ENCODE measurements around the gene CDK5RAP2. TPM values are rescaled to one million over a fixed set of nuclear protein-coding genes. Genes with fewer than 3 reads are reported as not detected.
"Not testable (repeated sequence)": the region's sequence is repeated elsewhere in the genome, so short reads cannot be mapped to it uniquely, and the experiment has no call there.

CDK5RAP2 gene
- total RNA-seq, 1 experiment from 2014 or later, result 50.0 TPM

GRCh38 chr9:120531683-120532300 lies 48.2 kb downstream of the CDK5RAP2 start:
- intact Hi-C loops (cut with micrococcal nuclease), result loop anchor here (1.0 to 10.0 kb wide), 5 partner anchors 55 to 1154 kb away; no protein-coding TSS in a partner anchor
- peaks cover 28% of the 10 kb centered on the region for H3K4me1 Mint-ChIP-seq (ENCODE audit: insufficient read depth, unreplicated experiment)
- ChIA-PET POLR2A (interaction anchor here (0.6 to 4.2 kb wide), 20 partner anchors 11 to 755 kb away, joined by 3 to 65 read pairs (median 4); partner anchors contain the start of gene FBXW2), CTCF (interaction anchor here (0.6 to 7.1 kb wide), 52 partner anchors 8 to 1162 kb away, joined by 3 to 38 read pairs (median 4); no protein-coding TSS in a partner anchor)
- no peaks in the 10 kb centered on the region for H3K9me3 Mint-ChIP-seq (ENCODE audit: unreplicated experiment)
- no peaks in the 10 kb centered on the region for H3K27me3 Mint-ChIP-seq (ENCODE audit: insufficient read depth, unreplicated experiment)
- DNase-seq (ENCODE audit: unreplicated experiment), result peak; percentile 81
- peak; percentile 65 for TF ChIP-seq CTCF (IDR thresholded peaks at IDR 0.05; ENCODE audit: unreplicated experiment)
- peak overlapping the region; percentile 89 for H3K27ac Mint-ChIP-seq (ENCODE audit: low read depth, unreplicated experiment)
- peaks cover 49% of the 10 kb centered on the region for H3K36me3 Mint-ChIP-seq (ENCODE audit: insufficient read depth, unreplicated experiment)
- BruUV-seq (replicated peaks), result TSS peak; percentile 59
- peak overlapping the region; percentile 74 for H3K4me3 Mint-ChIP-seq (ENCODE audit: unreplicated experiment)

- peaks cover 26% of the 10 kb centered on the region for H3K4me1 Mint-ChIP-seq (ENCODE audit: insufficient read depth, unreplicated experiment)
- not testable (repeated sequence) for H3K4me3 Mint-ChIP-seq (ENCODE audit: unreplicated experiment); H3K9me3 Mint-ChIP-seq (ENCODE audit: unreplicated experiment); DNase-seq (ENCODE audit: unreplicated experiment); BruUV-seq (replicated peaks); H3K27me3 Mint-ChIP-seq (ENCODE audit: insufficient read depth, unreplicated experiment); H3K27ac Mint-ChIP-seq (ENCODE audit: low read depth, unreplicated experiment)
- ChIA-PET POLR2A (interaction anchor here (1.6 kb wide), 1 partner anchor 22 kb away, joined by 3 read pairs; no protein-coding TSS in a partner anchor), CTCF (interaction anchor here (0.5 to 7.1 kb wide), 15 partner anchors 9 to 1933 kb away, joined by 3 to 38 read pairs (median 6); no protein-coding TSS in a partner anchor)
- H3K36me3 Mint-ChIP-seq (ENCODE audit: insufficient read depth, unreplicated experiment), result peaks cover 48% of the 10 kb centered on the region
- intact Hi-C loops (cut with micrococcal nuclease), result loop anchor here (2.0 to 10.0 kb wide), 4 partner anchors 54 to 1153 kb away; no protein-coding TSS in a partner anchor
Observed at GRCh38 chr9:120530220-120530832, 49.6 kb downstream of the CDK5RAP2 start.

- ChIA-PET CTCF (interaction anchor here (1.2 to 7.1 kb wide), 4 partner anchors 10 to 972 kb away, joined by 3 to 38 read pairs (median 12); no protein-coding TSS in a partner anchor), POLR2A (interaction anchor here (1.6 kb wide), 1 partner anchor 20 kb away, joined by 3 read pairs; no protein-coding TSS in a partner anchor)
- intact Hi-C loops (cut with micrococcal nuclease), result no loop called here
- Mint-ChIP-seq H3K4me3 (ENCODE audit: unreplicated experiment) (no peak overlapping the region), H3K4me1 (ENCODE audit: insufficient read depth, unreplicated experiment) (peaks cover 11% of the 10 kb centered on the region), H3K27ac (ENCODE audit: low read depth, unreplicated experiment) (no peak overlapping the region), H3K9me3 (ENCODE audit: unreplicated experiment) (no peaks in the 10 kb centered on the region), H3K27me3 (ENCODE audit: insufficient read depth, unreplicated experiment) (no peaks in the 10 kb centered on the region), H3K36me3 (ENCODE audit: insufficient read depth, unreplicated experiment) (peaks cover 45% of the 10 kb centered on the region)
- TF ChIP-seq CTCF (IDR thresholded peaks at IDR 0.05; ENCODE audit: unreplicated experiment), result no peak
- no TSS peak for BruUV-seq (replicated peaks)
- no peak for DNase-seq (ENCODE audit: unreplicated experiment)
Observed at GRCh38 chr9:120528829-120529228, 51.1 kb downstream of the CDK5RAP2 start.

DNA sequence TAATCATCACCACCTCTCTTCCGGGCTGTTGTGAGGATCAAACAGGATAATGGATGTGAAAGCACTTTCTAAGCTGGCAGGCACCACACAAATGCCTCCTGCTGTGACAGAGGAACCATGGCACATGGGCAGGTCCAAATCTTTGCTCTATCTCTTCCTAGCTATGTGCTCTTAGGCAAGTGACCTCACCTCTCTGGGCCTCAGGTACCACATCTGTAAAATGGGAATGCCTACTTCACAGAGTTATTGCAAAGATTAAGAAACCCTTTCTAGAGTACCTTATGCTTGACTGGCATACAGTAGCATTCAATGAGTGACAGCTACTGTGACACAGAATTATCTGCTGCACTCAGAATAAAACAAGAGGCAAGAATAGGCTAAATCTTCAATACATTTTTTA lies 51.6 kb downstream of the CDK5RAP2 start:
- no TSS peak for BruUV-seq (replicated peaks)
- H3K27ac Mint-ChIP-seq (ENCODE audit: low read depth, unreplicated experiment), result no peak overlapping the region
- H3K4me3 Mint-ChIP-seq (ENCODE audit: unreplicated experiment), result no peak overlapping the region
- intact Hi-C loops (cut with micrococcal nuclease), result no loop called here
- no peak for DNase-seq (ENCODE audit: unreplicated experiment)
- H3K27me3 Mint-ChIP-seq (ENCODE audit: insufficient read depth, unreplicated experiment), result no peaks in the 10 kb centered on the region
- peaks cover 6% of the 10 kb centered on the region for H3K4me1 Mint-ChIP-seq (ENCODE audit: insufficient read depth, unreplicated experiment)
- ChIA-PET POLR2A (no interaction called here), CTCF (interaction anchor here (1.0 to 7.1 kb wide), 4 partner anchors 10 to 971 kb away, joined by 3 to 38 read pairs (median 4); no protein-coding TSS in a partner anchor)
- peaks cover 48% of the 10 kb centered on the region for H3K36me3 Mint-ChIP-seq (ENCODE audit: insufficient read depth, unreplicated experiment)
- H3K9me3 Mint-ChIP-seq (ENCODE audit: unreplicated experiment), result no peaks in the 10 kb centered on the region
- TF ChIP-seq CTCF (IDR thresholded peaks at IDR 0.05; ENCODE audit: unreplicated experiment), result no peak
